SIG-M5 treated with dmso at 0.1 percent for 504 hours (cell line): Measurements from ENCODE around the gene DGKB.
"Not testable (repeated sequence)": the region's sequence is repeated elsewhere in the genome, so short reads cannot be mapped to it uniquely, and the experiment has no call there.

ENCODE experiments used
- DNase-seq: peaks from one replicate; lab custom pipeline; 2025; ENCODE audit not compliant: unreplicated experiment; lab: John Stamatoyannopoulos, UW

Gene DGKB

GRCh38 chr7:14487701-14488395 is 414.7 kb downstream of the DGKB start:
- no peak for DNase-seq

GRCh38 chr7:14483663-14484062 is 418.9 kb downstream of the DGKB start:
- no peak for DNase-seq

- no peak for DNase-seq
Observed at GRCh38 chr7:14480281-14480680, 422.3 kb downstream of the DGKB start.

- no peak for DNase-seq
Observed at GRCh38 chr7:14478834-14479510, 423.6 kb downstream of the DGKB start.

GRCh38 chr7:14461716-14462115 is 440.8 kb downstream of the DGKB start:
- not testable (repeated sequence) for DNase-seq

- DNase-seq, result not testable (repeated sequence)
Observed at GRCh38 chr7:14458846-14459245, 443.7 kb downstream of the DGKB start.

GRCh38 chr7:14457568-14458453 is 444.7 kb downstream of the DGKB start:
- peak; percentile 46 for DNase-seq

GRCh38 chr7:14449291-14449690 is 453.3 kb downstream of the DGKB start:
- no peak for DNase-seq

GRCh38 chr7:14446829-14447228 is 455.7 kb downstream of the DGKB start:
- no peak for DNase-seq

GRCh38 chr7:14446219-14446618 is 456.3 kb downstream of the DGKB start:
- DNase-seq, result no peak

GRCh38 chr7:14438366-14438765 is 464.2 kb downstream of the DGKB start:
- no peak for DNase-seq

- DNase-seq, result no peak
Observed at GRCh38 chr7:14436878-14437277, 465.7 kb downstream of the DGKB start.

- no peak for DNase-seq
Observed at GRCh38 chr7:14432924-14433323, 469.6 kb downstream of the DGKB start.

GRCh38 chr7:14430926-14431325 is 471.6 kb downstream of the DGKB start:
- DNase-seq, result no peak

- no peak for DNase-seq
Observed at GRCh38 chr7:14425559-14425958, 477.0 kb downstream of the DGKB start.

- no peak for DNase-seq
Observed at GRCh38 chr7:14424675-14425074, 477.9 kb downstream of the DGKB start.

GRCh38 chr7:14420768-14421167 is 481.8 kb downstream of the DGKB start:
- no peak for DNase-seq

- no peak for DNase-seq
Observed at GRCh38 chr7:14419531-14419930, 483.0 kb downstream of the DGKB start.

GRCh38 chr7:14418633-14419032 is 483.9 kb downstream of the DGKB start:
- no peak for DNase-seq

GRCh38 chr7:14414274-14414986 is 488.1 kb downstream of the DGKB start:
- no peak for DNase-seq
